ENCODE data around the gene KIF2A.
A peak's percentile ranks its signal among the peaks of the same experiment; 100 is the strongest.

KIF2A gene

GRCh38 chr5:62305715-62306322 is at the start of gene KIF2A:
KIF2A (plus strand) TSS chr5:62306206; CDS start chr5:62306473, 267 bp downstream.
- TF ChIP-seq EGR1 (IDR thresholded peaks at IDR 0.05) (no peak), FOXM1 (IDR thresholded peaks at IDR 0.05; ENCODE audit: borderline replicate concordance, low read depth) (no peak; the same call in 1 of the 2 replicates), CEBPB (IDR thresholded peaks at IDR 0.05) (no peak), USF1 (IDR thresholded peaks at IDR 0.05) (peak; percentile 87), MAX (IDR thresholded peaks at IDR 0.05) (peak; percentile 99), CREB1 (IDR thresholded peaks at IDR 0.05; ENCODE audit: low read depth) (no peak), NFIC (IDR thresholded peaks at IDR 0.05) (peak; percentile 17; the same call in 1 of the 2 replicates), YY1 (IDR thresholded peaks at IDR 0.05; ENCODE audit: low read depth) (no peak), EP300 (IDR thresholded peaks at IDR 0.05; ENCODE audit: borderline replicate concordance) (0 out of 2 replicates have a peak, but pooled peaks have one; percentile 12), REST (IDR thresholded peaks at IDR 0.05; ENCODE audit: low read depth) (no peak), TCF12 (IDR thresholded peaks at IDR 0.05; ENCODE audit: low read depth) (peak; percentile 42; the same call in 1 of the 2 replicates), TAF1 (IDR thresholded peaks at IDR 0.05; ENCODE audit: low read depth) (peak; percentile 66; the same call in 1 of the 2 replicates), TEAD4 (IDR thresholded peaks at IDR 0.05) (peak; percentile 38)

GRCh38 chr5:62257020-62257367 is 49.0 kb upstream of the KIF2A start:
- TF ChIP-seq MAX (IDR thresholded peaks at IDR 0.05) (no peak), FOXM1 (IDR thresholded peaks at IDR 0.05; ENCODE audit: borderline replicate concordance, low read depth) (no peak), YY1 (IDR thresholded peaks at IDR 0.05; ENCODE audit: low read depth) (no peak), CEBPB (IDR thresholded peaks at IDR 0.05) (no peak), REST (IDR thresholded peaks at IDR 0.05; ENCODE audit: low read depth) (no peak), TCF12 (IDR thresholded peaks at IDR 0.05; ENCODE audit: low read depth) (no peak), EP300 (IDR thresholded peaks at IDR 0.05; ENCODE audit: borderline replicate concordance) (no peak), TEAD4 (IDR thresholded peaks at IDR 0.05) (no peak), TAF1 (IDR thresholded peaks at IDR 0.05; ENCODE audit: low read depth) (no peak), RAD21 (IDR thresholded peaks at IDR 0.05; ENCODE audit: low read depth) (no peak), USF1 (IDR thresholded peaks at IDR 0.05) (no peak), CREB1 (IDR thresholded peaks at IDR 0.05; ENCODE audit: low read depth) (no peak), ZBTB7A (IDR thresholded peaks at IDR 0.05; ENCODE audit: low read depth) (no peak), EGR1 (IDR thresholded peaks at IDR 0.05) (no peak), NFIC (IDR thresholded peaks at IDR 0.05) (no peak)

GRCh38 chr5:62258654-62259053 is 47.4 kb upstream of the KIF2A start:
- TF ChIP-seq USF1 (IDR thresholded peaks at IDR 0.05) (no peak), ZBTB7A (IDR thresholded peaks at IDR 0.05; ENCODE audit: low read depth) (no peak), CEBPB (IDR thresholded peaks at IDR 0.05) (no peak), EP300 (IDR thresholded peaks at IDR 0.05; ENCODE audit: borderline replicate concordance) (no peak), YY1 (IDR thresholded peaks at IDR 0.05; ENCODE audit: low read depth) (no peak), EGR1 (IDR thresholded peaks at IDR 0.05) (no peak), REST (IDR thresholded peaks at IDR 0.05; ENCODE audit: low read depth) (no peak), TAF1 (IDR thresholded peaks at IDR 0.05; ENCODE audit: low read depth) (no peak), MAX (IDR thresholded peaks at IDR 0.05) (no peak), TEAD4 (IDR thresholded peaks at IDR 0.05) (no peak), FOXM1 (IDR thresholded peaks at IDR 0.05; ENCODE audit: borderline replicate concordance, low read depth) (no peak), NFIC (IDR thresholded peaks at IDR 0.05) (no peak), CREB1 (IDR thresholded peaks at IDR 0.05; ENCODE audit: low read depth) (no peak), TCF12 (IDR thresholded peaks at IDR 0.05; ENCODE audit: low read depth) (no peak)

Data from Ishikawa (cell line).